ENCODE data around the gene AOPEP.

GRCh38 chr9:95055334-95055850, 328.9 kb downstream of the AOPEP start:
- TF ChIP-seq CTCF (IDR thresholded peaks at IDR 0.05) (no peak), POLR2A (IDR thresholded peaks at IDR 0.05) (no peak)
